Measurements from ENCODE around the gene PDE10A. TPM values are rescaled to one million over a fixed set of nuclear protein-coding genes. Genes with fewer than 3 reads are reported as not detected.

PDE10A gene
- total RNA-seq, 4 donors from 2014 or later = 0.54 to 4.4 (median 0.98) TPM

- TF ChIP-seq, protein P1, sequence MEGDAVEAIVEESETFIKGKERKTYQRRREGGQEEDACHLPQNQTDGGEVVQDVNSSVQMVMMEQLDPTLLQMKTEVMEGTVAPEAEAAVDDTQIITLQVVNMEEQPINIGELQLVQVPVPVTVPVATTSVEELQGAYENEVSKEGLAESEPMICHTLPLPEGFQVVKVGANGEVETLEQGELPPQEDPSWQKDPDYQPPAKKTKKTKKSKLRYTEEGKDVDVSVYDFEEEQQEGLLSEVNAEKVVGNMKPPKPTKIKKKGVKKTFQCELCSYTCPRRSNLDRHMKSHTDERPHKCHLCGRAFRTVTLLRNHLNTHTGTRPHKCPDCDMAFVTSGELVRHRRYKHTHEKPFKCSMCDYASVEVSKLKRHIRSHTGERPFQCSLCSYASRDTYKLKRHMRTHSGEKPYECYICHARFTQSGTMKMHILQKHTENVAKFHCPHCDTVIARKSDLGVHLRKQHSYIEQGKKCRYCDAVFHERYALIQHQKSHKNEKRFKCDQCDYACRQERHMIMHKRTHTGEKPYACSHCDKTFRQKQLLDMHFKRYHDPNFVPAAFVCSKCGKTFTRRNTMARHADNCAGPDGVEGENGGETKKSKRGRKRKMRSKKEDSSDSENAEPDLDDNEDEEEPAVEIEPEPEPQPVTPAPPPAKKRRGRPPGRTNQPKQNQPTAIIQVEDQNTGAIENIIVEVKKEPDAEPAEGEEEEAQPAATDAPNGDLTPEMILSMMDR (IDR thresholded peaks at IDR 0.05) = no peak
- no peak for TF ChIP-seq POLR2A (IDR thresholded peaks at IDR 0.05)
- 56 to 82% methylated on average over 14 to 15 of the region's 15 CpGs for WGBS, 2 donors
- DNase-seq (ENCODE audit: low spot score in 2 of 2) = no peak
- intact Hi-C loops (cut with DNase I; ENCODE audit: low total_unique reads) = no loop called here
- no peak overlapping the region for H3K4me3 ChIP-seq (ENCODE audit: low read depth, poor library complexity, severe bottlenecking)
Observed at GRCh38 chr6:165641672-165642156, 21.3 kb downstream of the PDE10A start.

DNA sequence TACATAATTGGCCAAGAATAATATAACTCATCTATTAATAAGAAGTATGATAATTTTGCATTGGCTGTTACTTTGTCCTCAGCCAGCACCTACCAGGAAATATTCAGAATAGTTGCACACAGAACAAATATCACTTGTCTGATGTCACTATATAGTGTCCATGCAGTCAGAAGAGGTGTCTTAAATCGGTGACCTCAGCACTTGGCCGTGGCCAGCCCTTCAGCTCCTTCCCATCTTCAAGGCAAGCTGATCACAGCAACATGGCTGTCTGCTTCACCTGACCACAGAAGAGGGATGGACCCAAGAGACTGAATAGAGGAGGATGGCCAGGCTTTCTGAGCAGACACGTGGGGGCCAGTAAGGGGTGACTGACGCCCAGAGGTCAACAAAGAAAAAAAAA, 22.2 kb downstream of the PDE10A start:
- 66 to 76% methylated on average over 4 of the region's 4 CpGs for WGBS, 2 donors
- DNase-seq (ENCODE audit: low spot score in 2 of 2) = no peak
- intact Hi-C loops (cut with DNase I; ENCODE audit: low total_unique reads) = no loop called here
- H3K4me3 ChIP-seq (ENCODE audit: low read depth, poor library complexity, severe bottlenecking) = no peak overlapping the region
- no peak for TF ChIP-seq POLR2A (IDR thresholded peaks at IDR 0.05)
- TF ChIP-seq, protein P1 (IDR thresholded peaks at IDR 0.05) = no peak

DNA sequence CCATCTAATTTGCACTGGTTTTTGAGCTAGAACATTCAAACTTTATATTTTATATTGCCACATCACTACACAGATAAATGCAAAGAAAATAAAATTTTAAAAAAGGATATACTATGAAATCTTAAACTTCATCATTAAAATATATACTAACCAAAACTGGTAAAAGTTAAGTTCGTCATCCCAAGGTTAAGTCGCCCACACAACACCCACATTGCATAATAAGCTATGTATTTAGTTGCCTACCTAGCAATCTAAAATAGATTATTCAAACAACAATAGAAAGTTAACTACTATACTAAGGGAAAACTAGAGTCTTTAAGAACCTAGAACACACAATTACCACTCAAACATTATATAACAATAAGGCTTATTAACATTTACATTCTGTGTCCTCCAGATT, 24.5 kb downstream of the PDE10A start:
- no peak overlapping the region for H3K4me3 ChIP-seq (ENCODE audit: low read depth, poor library complexity, severe bottlenecking)
- TF ChIP-seq, protein P1 (IDR thresholded peaks at IDR 0.05) = no peak
- no peak for TF ChIP-seq POLR2A (IDR thresholded peaks at IDR 0.05)
- intact Hi-C loops (cut with DNase I; ENCODE audit: low total_unique reads) = no loop called here
- 95 to 96% methylated on average over 2 of the region's 2 CpGs for WGBS, 2 donors
- DNase-seq (ENCODE audit: low spot score in 2 of 2) = no peak

GRCh38 chr6:165637586-165637985, 25.5 kb downstream of the PDE10A start:
- intact Hi-C loops (cut with DNase I; ENCODE audit: low total_unique reads) = no loop called here
- TF ChIP-seq, protein P1 (IDR thresholded peaks at IDR 0.05) = no peak
- no peak for TF ChIP-seq POLR2A (IDR thresholded peaks at IDR 0.05)
- DNase-seq (ENCODE audit: low spot score in 2 of 2) = no peak
- WGBS, 2 donors = 44 to 54% methylated on average over 11 of the region's 11 CpGs
- no peak overlapping the region for H3K4me3 ChIP-seq (ENCODE audit: low read depth, poor library complexity, severe bottlenecking)

DNA sequence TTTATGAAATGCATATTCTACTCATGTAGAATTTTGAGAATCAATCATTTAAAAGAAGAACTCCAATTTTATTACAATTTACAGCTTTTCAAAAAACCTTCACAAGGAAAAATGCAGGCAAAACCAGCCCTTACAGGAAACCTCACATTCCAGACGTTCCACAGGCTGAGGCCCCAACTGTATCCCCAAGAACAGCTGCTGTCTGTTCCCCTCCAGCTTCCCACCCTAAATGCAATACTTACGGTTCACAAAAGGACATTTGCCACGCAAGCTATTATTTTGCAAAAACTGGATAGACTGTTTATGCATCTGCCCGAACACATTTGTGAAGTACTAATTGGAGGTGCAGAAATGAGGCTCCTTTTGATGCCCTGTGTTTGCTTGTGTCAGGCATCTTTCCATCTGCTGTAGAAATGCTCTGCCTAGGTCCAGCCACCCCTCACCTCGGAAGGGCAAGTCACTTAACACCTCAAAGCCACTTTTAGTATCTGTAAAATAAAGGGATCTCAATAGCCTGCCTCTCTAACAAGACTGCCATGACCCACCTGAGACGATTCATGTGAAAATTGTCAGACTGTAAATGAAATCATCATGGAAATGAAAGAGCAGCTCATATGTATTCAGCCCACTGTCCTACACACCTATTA, 26.5 kb downstream of the PDE10A start:
- TF ChIP-seq, protein P1 (IDR thresholded peaks at IDR 0.05) = no peak
- no peak for TF ChIP-seq POLR2A (IDR thresholded peaks at IDR 0.05)
- intact Hi-C loops (cut with DNase I; ENCODE audit: low total_unique reads) = no loop called here
- no peak for DNase-seq (ENCODE audit: low spot score in 2 of 2)
- no peak overlapping the region for H3K4me3 ChIP-seq (ENCODE audit: low read depth, poor library complexity, severe bottlenecking)
- 55 to 58% methylated on average over 6 of the region's 6 CpGs for WGBS, 2 donors

GRCh38 chr6:165635965-165636364, 27.1 kb downstream of the PDE10A start:
- intact Hi-C loops (cut with DNase I; ENCODE audit: low total_unique reads) = no loop called here
- no peak for DNase-seq (ENCODE audit: low spot score in 2 of 2)
- no peak for TF ChIP-seq POLR2A (IDR thresholded peaks at IDR 0.05)
- TF ChIP-seq, protein P1 (IDR thresholded peaks at IDR 0.05) = no peak
- no peak overlapping the region for H3K4me3 ChIP-seq (ENCODE audit: low read depth, poor library complexity, severe bottlenecking)
